Astrocyte of the cerebellum (primary cell): ENCODE data around the gene PPP6R3.

Experiments used
- DNase-seq: peaks from one replicate; pipeline ENCODE4 v3.0.0-alpha.2; 2011; ENCODE audit warnings: low read depth
- H3K4me3 ChIP-seq: 2 replicates; pipeline ENCODE4 v1.5.1; 2011; ENCODE audit warnings: mild to moderate bottlenecking, low read depth, low read length, moderate library complexity
- in situ Hi-C: cut with HindIII; loops from 2 replicates; pipeline ENCODE4 v1.10.0; 2017; ENCODE audit warnings: low sequenced_read_pairs
- TF ChIP-seq, protein P1 (sequence below): IDR thresholded peaks from 2 replicates; pipeline ENCODE4 v1.5.1; 2012; ENCODE audit warnings: low read length, low read depth, moderate library complexity, mild to moderate bottlenecking; ENCODE audit errors: missing control alignments

Gene PPP6R3

DNA sequence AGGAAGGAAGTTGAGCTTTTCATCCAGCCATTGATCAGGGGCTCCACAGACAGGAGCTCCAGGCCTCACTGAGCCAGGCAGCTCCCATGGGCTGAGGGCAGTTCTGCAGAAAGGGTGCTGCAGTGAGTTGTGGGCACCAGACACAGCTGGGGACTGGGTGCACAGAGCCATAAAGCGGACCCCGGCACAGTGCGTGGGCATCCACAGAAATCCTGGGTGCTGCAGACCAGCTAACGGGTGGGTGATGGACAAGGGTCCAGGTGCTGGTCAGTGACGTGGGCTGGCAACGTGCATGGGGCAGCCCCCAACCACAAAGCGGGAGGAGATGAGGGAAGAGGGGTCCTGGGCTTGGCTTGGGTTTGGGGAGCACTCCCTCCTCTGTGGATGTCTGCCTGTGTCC, 204.4 kb downstream of the PPP6R3 start:
- TF ChIP-seq, protein P1, sequence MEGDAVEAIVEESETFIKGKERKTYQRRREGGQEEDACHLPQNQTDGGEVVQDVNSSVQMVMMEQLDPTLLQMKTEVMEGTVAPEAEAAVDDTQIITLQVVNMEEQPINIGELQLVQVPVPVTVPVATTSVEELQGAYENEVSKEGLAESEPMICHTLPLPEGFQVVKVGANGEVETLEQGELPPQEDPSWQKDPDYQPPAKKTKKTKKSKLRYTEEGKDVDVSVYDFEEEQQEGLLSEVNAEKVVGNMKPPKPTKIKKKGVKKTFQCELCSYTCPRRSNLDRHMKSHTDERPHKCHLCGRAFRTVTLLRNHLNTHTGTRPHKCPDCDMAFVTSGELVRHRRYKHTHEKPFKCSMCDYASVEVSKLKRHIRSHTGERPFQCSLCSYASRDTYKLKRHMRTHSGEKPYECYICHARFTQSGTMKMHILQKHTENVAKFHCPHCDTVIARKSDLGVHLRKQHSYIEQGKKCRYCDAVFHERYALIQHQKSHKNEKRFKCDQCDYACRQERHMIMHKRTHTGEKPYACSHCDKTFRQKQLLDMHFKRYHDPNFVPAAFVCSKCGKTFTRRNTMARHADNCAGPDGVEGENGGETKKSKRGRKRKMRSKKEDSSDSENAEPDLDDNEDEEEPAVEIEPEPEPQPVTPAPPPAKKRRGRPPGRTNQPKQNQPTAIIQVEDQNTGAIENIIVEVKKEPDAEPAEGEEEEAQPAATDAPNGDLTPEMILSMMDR: no peak
- no peak for DNase-seq
- in situ Hi-C loops: no loop called here
- H3K4me3 ChIP-seq: no peak overlapping the region
